Liver (tissue), 9 donors: Measurements from ENCODE around the gene NDC80. TPM values are rescaled to one million over a fixed set of nuclear protein-coding genes. Genes with fewer than 3 reads are reported as not detected.
A peak's percentile ranks its signal among the peaks of the same experiment; 100 is the strongest.

Experiments used
- DNase-seq: peaks from one replicate; pipeline ENCODE4 v3.0.0-alpha.2; 2017; ENCODE audit warnings: low spot score
- H3K27ac ChIP-seq, 2 donors: one replicate each; pipeline ENCODE4 v1.7.0; 2013; ENCODE audit warnings: inconsistent platforms in 2 of 2, low read length in 2 of 2, control low read depth in 1 of 2, low read depth in 1 of 2, mild to moderate bottlenecking in 1 of 2
- H3K27me3 ChIP-seq, 4 donors: one replicate each; pipeline versions ENCODE4 v1.6.1 to v1.7.0; 2013; ENCODE audit warnings: low read length in 3 of 4, inconsistent platforms in 1 of 4, mild to moderate bottlenecking in 1 of 4, moderate library complexity in 1 of 4; ENCODE audit not compliant: control insufficient read depth in 4 of 4, insufficient read depth in 4 of 4
- H3K36me3 ChIP-seq, 4 donors: one replicate each; pipeline versions ENCODE4 v1.6.1 to v1.7.0; 2013; ENCODE audit warnings: low read length in 3 of 4, mild to moderate bottlenecking in 3 of 4, low read depth in 1 of 4, moderate library complexity in 1 of 4; ENCODE audit not compliant: control insufficient read depth in 4 of 4, insufficient read depth in 3 of 4
- H3K4me1 ChIP-seq, 4 donors: one replicate each; pipeline versions ENCODE4 v1.6.1 to v1.7.0; 2013; ENCODE audit warnings: low read length in 3 of 4, mild to moderate bottlenecking in 3 of 4, moderate library complexity in 1 of 4; ENCODE audit not compliant: control insufficient read depth in 4 of 4, insufficient read depth in 4 of 4
- H3K4me3 ChIP-seq, 3 donors: one replicate each; pipeline versions ENCODE4 v1.6.1 to v1.7.0; 2013; ENCODE audit warnings: low read length in 3 of 3, control low read depth in 1 of 3, low read depth in 1 of 3, mild to moderate bottlenecking in 1 of 3
- H3K9ac ChIP-seq, 2 donors: one replicate each; pipeline ENCODE4 v1.7.0; 2013; ENCODE audit warnings: low read length in 2 of 2, mild to moderate bottlenecking in 2 of 2, moderate library complexity in 2 of 2, control low read depth in 1 of 2, low read depth in 1 of 2
- H3K9me3 ChIP-seq, 4 donors: one replicate each; pipeline versions ENCODE4 v1.6.1 to v1.7.0; 2013; ENCODE audit warnings: low read length in 3 of 4; ENCODE audit not compliant: control insufficient read depth in 4 of 4
- EGR1 ChIP-seq, 2 donors: IDR thresholded peaks; 2 replicates each; pipeline ENCODE4 v1.6.1; 2016 to 2018; ENCODE audit warnings: antibody characterized with exemption in 2 of 2, low read depth in 2 of 2
- FOXA1 ChIP-seq: IDR thresholded peaks from 2 replicates; pipeline ENCODE4 v1.6.1; 2016; ENCODE audit warnings: antibody characterized with exemption
- FOXA2 ChIP-seq: IDR thresholded peaks from 2 replicates; pipeline ENCODE4 v1.6.1; 2016; ENCODE audit warnings: antibody characterized with exemption
- GABPA ChIP-seq, 2 donors: IDR thresholded peaks in 1 of 2; conservative IDR thresholded peaks in 1 of 2; 2 replicates each; pipeline ENCODE4 v1.6.1; 2016; ENCODE audit warnings: antibody characterized with exemption in 2 of 2, mild to moderate bottlenecking in 1 of 2, moderate library complexity in 1 of 2
- HNF4A ChIP-seq, 2 donors: conservative IDR thresholded peaks; 2 replicates each; pipeline ENCODE4 v1.6.1; 2016; ENCODE audit warnings: antibody characterized with exemption in 2 of 2, mild to moderate bottlenecking in 2 of 2
- HNF4G ChIP-seq: IDR thresholded peaks from 2 replicates; pipeline ENCODE4 v1.6.1; 2016; ENCODE audit warnings: antibody characterized with exemption
- JUND ChIP-seq, 2 donors: IDR thresholded peaks; 2 replicates each; pipeline ENCODE4 v1.6.1; 2016; ENCODE audit warnings: antibody characterized with exemption in 2 of 2
- NR2F2 ChIP-seq: IDR thresholded peaks from 2 replicates; pipeline ENCODE4 v1.6.1; 2016; ENCODE audit warnings: antibody characterized with exemption
- RAD21 ChIP-seq, 2 donors: IDR thresholded peaks; 2 replicates each; pipeline ENCODE4 v1.6.1; 2016; ENCODE audit warnings: antibody characterized with exemption in 2 of 2, mild to moderate bottlenecking in 2 of 2
- RXRA ChIP-seq, 2 donors: IDR thresholded peaks; 2 replicates each; pipeline ENCODE4 v1.6.1; 2017 to 2018; ENCODE audit warnings: antibody characterized with exemption in 2 of 2, mild to moderate bottlenecking in 1 of 2
- SP1 ChIP-seq: IDR thresholded peaks from 2 replicates; pipeline ENCODE4 v1.6.1; 2018; ENCODE audit warnings: antibody characterized with exemption, mild to moderate bottlenecking
- TAF1 ChIP-seq: conservative IDR thresholded peaks from 2 replicates; pipeline ENCODE4 v1.6.1; 2016; ENCODE audit warnings: antibody characterized with exemption, mild to moderate bottlenecking
- YY1 ChIP-seq: IDR thresholded peaks from 2 replicates; pipeline ENCODE4 v1.6.1; 2016; ENCODE audit warnings: antibody characterized with exemption, mild to moderate bottlenecking
- WGBS: extraction: QIAGEN DNeasy Blood & Tissue Kit; methylation state at CpG from one replicate; pipeline ENCODE4 v1.1.7; 2013; 5-methylcytosine and 5-hydroxymethylcytosine counted together
- polyA plus RNA-seq, 2 donors: library from polyadenylated mRNA; stranded (reverse) in 1 of 2; unstranded in 1 of 2; fragments of 200-250 nt in 1 of 2; fragments of >200 nt in 1 of 2; fragmentation: Nextera tagmentation in 1 of 2; extraction: Ambion mirVana in 1 of 2; gene quantifications; one replicate each; pipeline versions ENCODE4 v1.2.1 to v1.2.3, GENCODE V29; 2013 to 2015
- total RNA-seq, 2 donors: library from RNA; depleted of rRNA; stranded (reverse); fragments of >200 nt; gene quantifications; one replicate each; pipeline ENCODE4 v1.2.3, GENCODE V29; 2014
- TF ChIP-seq, protein P1 (sequence below): IDR thresholded peaks from 2 replicates; pipeline ENCODE4 v1.6.1; 2016; ENCODE audit warnings: antibody characterized with exemption
- TF ChIP-seq, protein P2 (sequence below): fragments of 150-350 bp; IDR thresholded peaks from 2 replicates; pipeline ENCODE4 v1.5.1; 2017; ENCODE audit warnings: improper control_type of control experiment, low read depth, low read length; ENCODE audit not compliant: missing input control
- TF ChIP-seq, protein P3 (sequence below): IDR thresholded peaks from 2 replicates; pipeline ENCODE4 v1.6.1; 2016; ENCODE audit warnings: antibody characterized with exemption
- TF ChIP-seq, protein P4 (sequence below): IDR thresholded peaks from 2 replicates; pipeline ENCODE4 v1.6.1; 2016; ENCODE audit warnings: antibody characterized with exemption
- donor health status: healthy.
- donor health status: healthy.
- donor health status: healthy.
- donor health status: healthy.
- donor health status: healthy.

The NDC80 gene
- total and polyA plus RNA-seq, 4 donors: 0.08 to 33.8 (median 1.0) TPM

DNA sequence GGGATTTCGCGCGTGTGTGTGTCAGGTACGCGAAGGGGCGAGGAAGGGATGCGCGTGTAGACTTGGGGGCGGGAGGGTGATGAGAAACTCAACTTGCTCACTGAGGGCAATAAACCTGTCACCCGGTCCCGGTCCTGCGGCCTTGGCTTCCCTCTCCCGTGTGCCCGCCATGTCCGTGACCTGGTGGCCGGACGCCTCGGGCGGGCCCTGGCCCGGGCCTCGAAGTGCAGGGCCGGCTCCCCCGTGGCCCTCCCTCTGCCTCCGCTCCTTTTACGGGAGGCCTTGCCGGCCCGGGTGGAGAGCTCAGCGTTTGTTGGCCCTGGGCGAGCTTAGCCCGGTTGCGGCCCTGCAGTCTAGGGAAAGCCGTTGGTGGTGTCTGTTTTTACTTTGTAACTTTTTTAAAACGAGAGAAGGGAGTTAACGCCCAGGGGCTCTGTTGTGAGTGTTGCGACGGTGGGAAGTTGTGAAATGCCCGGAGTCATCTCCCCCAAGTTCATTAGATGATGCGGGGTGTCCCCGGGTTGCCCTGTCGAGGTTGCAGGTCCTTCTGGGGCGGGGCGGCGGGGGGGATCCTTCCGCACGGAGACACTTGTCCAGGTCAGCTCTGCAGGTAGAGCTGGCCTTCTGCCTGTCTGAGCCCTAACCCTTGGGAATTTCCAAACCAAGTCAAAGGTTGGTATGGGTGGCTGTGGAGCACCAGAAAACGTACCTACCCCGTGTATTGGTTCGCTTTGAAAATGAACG is 85.1 kb downstream of the NDC80 start:
- H3K27me3 ChIP-seq: no peaks in the 10 kb centered on the region
- H3K36me3 ChIP-seq: no peaks in the 10 kb centered on the region
- peaks cover 5 to 16% (median 10%) of the 10 kb centered on the region in 4 donors for H3K4me1 ChIP-seq
- peak overlapping the region; percentile 92 to 97 for H3K9ac ChIP-seq
- H3K9me3 ChIP-seq: no peaks in the 10 kb centered on the region
- peak overlapping the region; percentile 75 to 95 (median 92) for H3K4me3 ChIP-seq
- H3K27ac ChIP-seq: peak overlapping the region; percentile 96 to 100
- WGBS: under 1% methylated on average over 49 of the region's 49 CpGs
- peak; percentile 14 for TF ChIP-seq TAF1
- TF ChIP-seq RXRA (IDR thresholded peaks at IDR 0.05): peak in 1 of 2 donors; percentile 50
- TF ChIP-seq HNF4A (conservative IDR thresholded peaks at IDR 0.05): peak; percentile 26 to 54
- TF ChIP-seq RAD21 (IDR thresholded peaks at IDR 0.05): peak in 1 of 2 donors; percentile 17
- TF ChIP-seq YY1: peak; percentile 50
- TF ChIP-seq, protein P1, sequence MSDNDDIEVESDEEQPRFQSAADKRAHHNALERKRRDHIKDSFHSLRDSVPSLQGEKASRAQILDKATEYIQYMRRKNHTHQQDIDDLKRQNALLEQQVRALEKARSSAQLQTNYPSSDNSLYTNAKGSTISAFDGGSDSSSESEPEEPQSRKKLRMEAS: no peak
- TF ChIP-seq EGR1 (IDR thresholded peaks at IDR 0.05; ENCODE audit: low read depth in 2 of 2): no peak
- TF ChIP-seq SP1: peak; percentile 10
- TF ChIP-seq FOXA1: no peak
- DNase-seq: peak; percentile 59

DNA sequence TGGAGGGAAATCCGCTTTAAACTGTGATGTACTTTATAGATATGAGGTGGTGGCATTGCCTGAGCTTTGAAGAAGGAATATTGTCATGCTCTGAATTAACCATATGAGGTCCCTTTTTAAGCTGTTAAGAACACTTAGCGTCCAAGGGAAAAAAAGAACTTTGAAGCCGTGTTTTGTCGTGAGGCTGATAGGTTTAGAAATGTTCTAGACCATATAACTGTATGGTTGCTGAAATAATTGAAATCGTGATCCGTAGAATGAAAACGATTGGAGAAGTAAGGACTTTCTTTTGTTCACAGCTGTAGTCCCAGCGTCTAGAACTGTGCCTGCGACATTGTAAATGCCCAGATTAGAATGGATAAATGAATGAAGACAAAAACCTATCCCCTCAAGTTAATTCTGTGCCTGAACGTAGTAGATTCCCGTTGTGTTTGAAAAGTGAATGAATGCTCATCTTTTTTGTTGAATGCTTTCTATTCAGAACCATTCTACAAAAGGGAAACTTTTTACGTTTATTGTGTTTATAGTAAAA is 85.7 kb downstream of the NDC80 start:
- no peaks in the 10 kb centered on the region for H3K9me3 ChIP-seq
- peak overlapping the region; percentile 92 to 97 for H3K9ac ChIP-seq
- peak overlapping the region; percentile 96 to 100 for H3K27ac ChIP-seq
- no peak for DNase-seq
- 4% methylated on average over 12 of the region's 12 CpGs for WGBS
- peak overlapping the region; percentile 75 to 95 (median 92) for H3K4me3 ChIP-seq
- peaks cover 5 to 16% (median 10%) of the 10 kb centered on the region in 4 donors for H3K4me1 ChIP-seq
- H3K36me3 ChIP-seq: no peaks in the 10 kb centered on the region
- TF ChIP-seq RXRA (IDR thresholded peaks at IDR 0.05) (no peak), FOXA1 (no peak), HNF4A (conservative IDR thresholded peaks at IDR 0.05) (no peak), JUND (IDR thresholded peaks at IDR 0.05) (no peak), SP1 (no peak), YY1 (no peak), GABPA (IDR thresholded peaks at IDR 0.05 in 1 of 2, conservative IDR thresholded peaks at IDR 0.05 in 1 of 2) (no peak), HNF4G (no peak), TAF1 (no peak), EGR1 (IDR thresholded peaks at IDR 0.05; ENCODE audit: low read depth in 2 of 2) (no peak), NR2F2 (no peak), FOXA2 (no peak), RAD21 (IDR thresholded peaks at IDR 0.05) (no peak)
- TF ChIP-seq, protein P1: no peak
- TF ChIP-seq, protein P2, sequence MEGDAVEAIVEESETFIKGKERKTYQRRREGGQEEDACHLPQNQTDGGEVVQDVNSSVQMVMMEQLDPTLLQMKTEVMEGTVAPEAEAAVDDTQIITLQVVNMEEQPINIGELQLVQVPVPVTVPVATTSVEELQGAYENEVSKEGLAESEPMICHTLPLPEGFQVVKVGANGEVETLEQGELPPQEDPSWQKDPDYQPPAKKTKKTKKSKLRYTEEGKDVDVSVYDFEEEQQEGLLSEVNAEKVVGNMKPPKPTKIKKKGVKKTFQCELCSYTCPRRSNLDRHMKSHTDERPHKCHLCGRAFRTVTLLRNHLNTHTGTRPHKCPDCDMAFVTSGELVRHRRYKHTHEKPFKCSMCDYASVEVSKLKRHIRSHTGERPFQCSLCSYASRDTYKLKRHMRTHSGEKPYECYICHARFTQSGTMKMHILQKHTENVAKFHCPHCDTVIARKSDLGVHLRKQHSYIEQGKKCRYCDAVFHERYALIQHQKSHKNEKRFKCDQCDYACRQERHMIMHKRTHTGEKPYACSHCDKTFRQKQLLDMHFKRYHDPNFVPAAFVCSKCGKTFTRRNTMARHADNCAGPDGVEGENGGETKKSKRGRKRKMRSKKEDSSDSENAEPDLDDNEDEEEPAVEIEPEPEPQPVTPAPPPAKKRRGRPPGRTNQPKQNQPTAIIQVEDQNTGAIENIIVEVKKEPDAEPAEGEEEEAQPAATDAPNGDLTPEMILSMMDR: no peak
- TF ChIP-seq, protein P3, sequence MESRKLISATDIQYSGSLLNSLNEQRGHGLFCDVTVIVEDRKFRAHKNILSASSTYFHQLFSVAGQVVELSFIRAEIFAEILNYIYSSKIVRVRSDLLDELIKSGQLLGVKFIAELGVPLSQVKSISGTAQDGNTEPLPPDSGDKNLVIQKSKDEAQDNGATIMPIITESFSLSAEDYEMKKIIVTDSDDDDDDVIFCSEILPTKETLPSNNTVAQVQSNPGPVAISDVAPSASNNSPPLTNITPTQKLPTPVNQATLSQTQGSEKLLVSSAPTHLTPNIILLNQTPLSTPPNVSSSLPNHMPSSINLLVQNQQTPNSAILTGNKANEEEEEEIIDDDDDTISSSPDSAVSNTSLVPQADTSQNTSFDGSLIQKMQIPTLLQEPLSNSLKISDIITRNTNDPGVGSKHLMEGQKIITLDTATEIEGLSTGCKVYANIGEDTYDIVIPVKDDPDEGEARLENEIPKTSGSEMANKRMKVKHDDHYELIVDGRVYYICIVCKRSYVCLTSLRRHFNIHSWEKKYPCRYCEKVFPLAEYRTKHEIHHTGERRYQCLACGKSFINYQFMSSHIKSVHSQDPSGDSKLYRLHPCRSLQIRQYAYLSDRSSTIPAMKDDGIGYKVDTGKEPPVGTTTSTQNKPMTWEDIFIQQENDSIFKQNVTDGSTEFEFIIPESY: no peak
- TF ChIP-seq, protein P4, sequence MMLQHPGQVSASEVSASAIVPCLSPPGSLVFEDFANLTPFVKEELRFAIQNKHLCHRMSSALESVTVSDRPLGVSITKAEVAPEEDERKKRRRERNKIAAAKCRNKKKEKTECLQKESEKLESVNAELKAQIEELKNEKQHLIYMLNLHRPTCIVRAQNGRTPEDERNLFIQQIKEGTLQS: no peak
- H3K27me3 ChIP-seq: no peaks in the 10 kb centered on the region
